Breast epithelium (tissue), 4 donors: ENCODE measurements around the gene PMM2. TPM values are rescaled to one million over a fixed set of nuclear protein-coding genes. Genes with fewer than 3 reads are reported as not detected.

Experiments
- DNase-seq, 2 donors: peaks; one replicate each; pipeline ENCODE4 v3.0.0-alpha.2; 2019; ENCODE audit warnings: low spot score in 2 of 2
- H3K27ac ChIP-seq, 2 donors: fragments of 200-600 bp; sonication (generic) in 1 of 2; one replicate each; pipeline ENCODE4 v1.5.1; 2016 to 2019; ENCODE audit warnings: mild to moderate bottlenecking in 1 of 2
- H3K27me3 ChIP-seq, 2 donors: fragments of 200-600 bp; sonication (generic) in 1 of 2; one replicate each; pipeline versions ENCODE4 v1.5.1 to v1.6.0; 2017 to 2019; ENCODE audit warnings: control low read depth in 1 of 2, mild to moderate bottlenecking in 1 of 2
- H3K36me3 ChIP-seq: fragments of 200-600 bp; one replicate; pipeline ENCODE4 v1.5.1; 2019
- H3K4me1 ChIP-seq, 2 donors: fragments of 200-600 bp; sonication (generic); one replicate each; pipeline ENCODE4 v1.5.1; 2016 to 2019; ENCODE audit warnings: control low read depth in 1 of 2
- H3K4me3 ChIP-seq, 3 donors: fragments of 200-600 bp; sonication (generic); 1 replicate in 2 of 3; 2 replicates in 1 of 3; pipeline ENCODE4 v1.5.1; 2016 to 2019; ENCODE audit warnings: mild to moderate bottlenecking in 3 of 3, moderate library complexity in 2 of 3
- H3K9me3 ChIP-seq, 2 donors: fragments of 200-600 bp; sonication (generic) in 1 of 2; one replicate each; pipeline ENCODE4 v1.5.1; 2016 to 2019; ENCODE audit warnings: control low read depth in 1 of 2
- CTCF ChIP-seq, 3 donors: fragments of 450-650 bp; IDR thresholded peaks; one replicate each; pipeline ENCODE4 v1.5.1; 2016 to 2017; ENCODE audit warnings: antibody characterized with exemption in 3 of 3, mild to moderate bottlenecking in 3 of 3, moderate library complexity in 3 of 3
- POLR2A ChIP-seq: fragments of 450-650 bp; IDR thresholded peaks from one replicate; pipeline ENCODE4 v1.6.1; 2016; ENCODE audit warnings: antibody characterized with exemption, mild to moderate bottlenecking, moderate library complexity
- POLR2AphosphoS5 ChIP-seq, 3 donors: sonication (generic); formaldehyde crosslinking; IDR thresholded peaks; one replicate each; pipeline ENCODE4 v1.6.1; 2017; ENCODE audit warnings: antibody characterized with exemption in 3 of 3
- intact Hi-C: fragments of 100-400 bp; cut with DNase I; formaldehyde crosslinking; loops from one replicate; pipeline ENCODE4 v1.15.1; 2023; ENCODE audit warnings: low total_unique reads
- total RNA-seq, 3 donors: library from RNA; depleted of rRNA; stranded (reverse); fragments of >200 nt; gene quantifications; one replicate each; pipeline ENCODE4 v1.1.0, GENCODE V29; 2016

Gene PMM2
- total RNA-seq, 3 donors from 2014 or later: 21.4 to 36.4 (median 33.8) TPM

- no peak for DNase-seq
- H3K27ac ChIP-seq: no peak overlapping the region
- no peak overlapping the region for H3K4me3 ChIP-seq
- TF ChIP-seq POLR2AphosphoS5 (IDR thresholded peaks at IDR 0.05) (no peak), CTCF (IDR thresholded peaks at IDR 0.05) (no peak), POLR2A (no peak)
- H3K36me3 ChIP-seq: no peaks in the 10 kb centered on the region
- H3K9me3 ChIP-seq: no peaks in the 10 kb centered on the region
- no peaks in the 10 kb centered on the region for H3K27me3 ChIP-seq
- H3K4me1 ChIP-seq: peaks cover 0 to 14% of the 10 kb centered on the region in 2 donors
- intact Hi-C loops: loop anchor here (10.0 kb wide), 1 partner anchor 121 kb away; the partner anchor contains the start of gene ABAT
Measured at GRCh38 chr16:8795818-8796217, 1.8 kb upstream of the PMM2 start.

- intact Hi-C loops: loop anchor here (10.0 kb wide), 1 partner anchor 122 kb away; the partner anchor contains the start of gene ABAT
- no peak for DNase-seq
- Histone ChIP-seq H3K27ac (peak overlapping the region; percentile 78 to 87), H3K4me3 (peak overlapping the region; percentile 76 to 99 (median 88)), H3K4me1 (peaks cover 0 to 14% of the 10 kb centered on the region in 2 donors), H3K27me3 (no peaks in the 10 kb centered on the region), H3K36me3 (no peaks in the 10 kb centered on the region), H3K9me3 (no peaks in the 10 kb centered on the region)
- no peak for TF ChIP-seq POLR2A
- no peak for TF ChIP-seq CTCF (IDR thresholded peaks at IDR 0.05)
- no peak for TF ChIP-seq POLR2AphosphoS5 (IDR thresholded peaks at IDR 0.05)
Measured at GRCh38 chr16:8796469-8797363, 923 bp upstream of the PMM2 start.

GRCh38 chr16:8798174-8798527, 512 bp downstream of the PMM2 start:
- intact Hi-C loops: loop anchor here (10.0 kb wide), 1 partner anchor 123 kb away; the partner anchor contains the start of gene ABAT
- Histone ChIP-seq H3K27me3 (no peaks in the 10 kb centered on the region), H3K36me3 (no peaks in the 10 kb centered on the region), H3K4me3 (peak overlapping the region; percentile 76 to 99 (median 88)), H3K27ac (peak overlapping the region; percentile 78 to 87), H3K4me1 (peaks cover 0 to 14% of the 10 kb centered on the region in 2 donors), H3K9me3 (no peaks in the 10 kb centered on the region)
- TF ChIP-seq CTCF (IDR thresholded peaks at IDR 0.05) (no peak), POLR2A (no peak), POLR2AphosphoS5 (IDR thresholded peaks at IDR 0.05) (no peak)
- DNase-seq: no peak

- intact Hi-C loops: loop anchor here (10.0 kb wide), 1 partner anchor 124 kb away; the partner anchor contains the start of gene ABAT
- H3K27ac ChIP-seq: peak overlapping the region; percentile 78 to 87
- DNase-seq: no peak
Measured at GRCh38 chr16:8798535-8799157, 1.0 kb downstream of the PMM2 start.

More at GRCh38 chr16:8798535-8799157, 1.0 kb downstream of the PMM2 start:
- no peaks in the 10 kb centered on the region for H3K27me3 ChIP-seq
- peaks cover 0 to 14% of the 10 kb centered on the region in 2 donors for H3K4me1 ChIP-seq
- H3K4me3 ChIP-seq: peak overlapping the region; percentile 76 to 99 (median 88)
- TF ChIP-seq CTCF (IDR thresholded peaks at IDR 0.05) (no peak), POLR2AphosphoS5 (IDR thresholded peaks at IDR 0.05) (no peak), POLR2A (no peak)
- H3K36me3 ChIP-seq: no peaks in the 10 kb centered on the region
- H3K9me3 ChIP-seq: no peaks in the 10 kb centered on the region
